ENCODE measurements around the gene PPP1R9B. TPM values are rescaled to one million over a fixed set of nuclear protein-coding genes. Genes with fewer than 3 reads are reported as not detected.

The PPP1R9B gene
- total and polyA plus RNA-seq, 2 experiments from 2014 or later, result 6.2 to 59.4 TPM

DNA sequence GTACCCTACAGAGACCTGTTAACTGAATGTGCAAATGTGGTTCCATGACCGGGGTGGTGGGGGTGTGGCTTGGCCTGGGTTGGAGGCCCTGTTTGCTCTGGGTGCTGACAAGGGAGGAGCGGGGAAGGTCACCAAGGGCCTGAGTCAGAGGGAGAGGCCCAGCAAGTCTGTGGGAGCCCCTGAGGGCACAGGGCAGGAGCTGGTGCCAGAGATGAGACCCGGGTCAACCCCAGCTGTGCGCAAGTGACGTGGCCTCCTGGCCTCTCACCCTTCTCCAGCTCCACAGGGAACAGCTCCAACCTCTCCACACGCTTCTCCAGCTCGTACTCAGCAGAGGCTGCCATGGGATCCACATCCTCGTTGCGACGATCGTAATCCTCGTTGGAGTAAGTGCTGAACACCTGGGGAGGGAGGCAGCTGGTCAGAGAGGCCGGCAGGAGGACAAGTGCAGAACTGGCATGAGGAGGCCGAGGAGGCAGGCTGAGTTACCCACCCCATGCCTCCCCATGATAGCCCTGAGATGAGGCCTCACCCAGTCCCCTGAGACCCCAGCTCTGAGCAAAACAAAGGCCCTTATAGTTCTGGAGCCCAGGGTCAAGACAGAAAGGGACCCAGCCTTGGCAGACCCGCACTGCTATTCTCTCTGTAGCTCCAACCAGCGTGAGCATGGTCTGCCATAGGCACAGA is 5.5 kb downstream of the PPP1R9B start:
- no peak overlapping the region for H3K27ac ChIP-seq
- H3K4me3 ChIP-seq, result no peak overlapping the region
- DNase-seq (ENCODE audit: low read depth in 1 of 2, low spot score in 1 of 2), result no peak
- TF ChIP-seq CTCF (IDR thresholded peaks at IDR 0.05; ENCODE audit: low read depth, low read length), result no peak
- no peaks in the 10 kb centered on the region for H3K9me3 ChIP-seq (ENCODE audit: low read depth)
- no peaks in the 10 kb centered on the region for H3K27me3 ChIP-seq
- H3K36me3 ChIP-seq, result peaks cover 25% of the 10 kb centered on the region
- peaks cover 10% of the 10 kb centered on the region for H3K4me1 ChIP-seq (ENCODE audit: low read depth)

- Histone ChIP-seq H3K27ac (no peak overlapping the region), H3K9me3 (ENCODE audit: low read depth) (no peaks in the 10 kb centered on the region), H3K27me3 (no peaks in the 10 kb centered on the region), H3K4me1 (ENCODE audit: low read depth) (peaks cover 10% of the 10 kb centered on the region), H3K4me3 (no peak overlapping the region), H3K36me3 (peaks cover 32% of the 10 kb centered on the region)
- TF ChIP-seq CTCF (IDR thresholded peaks at IDR 0.05; ENCODE audit: low read depth, low read length), result no peak
- DNase-seq (ENCODE audit: low read depth in 1 of 2, low spot score in 1 of 2), result no peak
Observed at GRCh38 chr17:50144355-50144754, 6.1 kb downstream of the PPP1R9B start.

GRCh38 chr17:50143461-50144176 is 6.9 kb downstream of the PPP1R9B start:
- no peak overlapping the region for H3K27ac ChIP-seq
- no peak overlapping the region for H3K4me3 ChIP-seq
- TF ChIP-seq CTCF (IDR thresholded peaks at IDR 0.05; ENCODE audit: low read depth, low read length), result no peak
- DNase-seq (ENCODE audit: low read depth in 1 of 2, low spot score in 1 of 2), result no peak
- peaks cover 39% of the 10 kb centered on the region for H3K36me3 ChIP-seq
- no peaks in the 10 kb centered on the region for H3K27me3 ChIP-seq
- peaks cover 10% of the 10 kb centered on the region for H3K4me1 ChIP-seq (ENCODE audit: low read depth)
- no peaks in the 10 kb centered on the region for H3K9me3 ChIP-seq (ENCODE audit: low read depth)

GRCh38 chr17:50141745-50142110 is 8.7 kb downstream of the PPP1R9B start:
- TF ChIP-seq CTCF (IDR thresholded peaks at IDR 0.05; ENCODE audit: low read depth, low read length), result no peak
- Histone ChIP-seq H3K4me3 (no peak overlapping the region), H3K36me3 (peaks cover 54% of the 10 kb centered on the region), H3K9me3 (ENCODE audit: low read depth) (no peaks in the 10 kb centered on the region), H3K27ac (no peak overlapping the region), H3K4me1 (ENCODE audit: low read depth) (no peaks in the 10 kb centered on the region), H3K27me3 (no peaks in the 10 kb centered on the region)
- no peak for DNase-seq (ENCODE audit: low read depth in 1 of 2, low spot score in 1 of 2)

GRCh38 chr17:50141026-50141744 is 9.3 kb downstream of the PPP1R9B start:
- Histone ChIP-seq H3K36me3 (peaks cover 54% of the 10 kb centered on the region), H3K27me3 (no peaks in the 10 kb centered on the region), H3K27ac (no peak overlapping the region), H3K4me1 (ENCODE audit: low read depth) (no peaks in the 10 kb centered on the region), H3K4me3 (no peak overlapping the region), H3K9me3 (ENCODE audit: low read depth) (no peaks in the 10 kb centered on the region)
- no peak for TF ChIP-seq CTCF (IDR thresholded peaks at IDR 0.05; ENCODE audit: low read depth, low read length)
- DNase-seq (ENCODE audit: low read depth in 1 of 2, low spot score in 1 of 2), result no peak
